ENCODE measurements around the gene TP53BP2.
"Not testable (repeated sequence)": the region's sequence is repeated elsewhere in the genome, so short reads cannot be mapped to it uniquely, and the experiment has no call there.

The TP53BP2 gene

GRCh38 chr1:223845810-223846682 lies at the start of gene TP53BP2:
Gene TP53BP2 (minus strand): TSS chr1:223845947. CDS start chr1:223845680, 267 bp downstream.
- DNase-seq (ENCODE audit: low read depth) = peak; percentile 88

GRCh38 chr1:223890494-223890893 lies 44.7 kb upstream of the TP53BP2 start:
- DNase-seq (ENCODE audit: low read depth) = not testable (repeated sequence)

GRCh38 chr1:223889319-223889718 lies 43.6 kb upstream of the TP53BP2 start:
- not testable (repeated sequence) for DNase-seq (ENCODE audit: low read depth)

GRCh38 chr1:223887747-223888418 lies 42.1 kb upstream of the TP53BP2 start:
- peak; percentile 98 for DNase-seq (ENCODE audit: low read depth)

GRCh38 chr1:223886516-223886921 lies 40.8 kb upstream of the TP53BP2 start:
- DNase-seq (ENCODE audit: low read depth) = no peak

GRCh38 chr1:223885614-223886013 lies 39.9 kb upstream of the TP53BP2 start:
- DNase-seq (ENCODE audit: low read depth) = no peak

GRCh38 chr1:223878598-223879325 lies 33.0 kb upstream of the TP53BP2 start:
- no peak for DNase-seq (ENCODE audit: low read depth)

GRCh38 chr1:223877804-223878203 lies 32.1 kb upstream of the TP53BP2 start:
- DNase-seq (ENCODE audit: low read depth) = no peak

- no peak for DNase-seq (ENCODE audit: low read depth)
Observed at GRCh38 chr1:223876590-223876989, 30.8 kb upstream of the TP53BP2 start.

- DNase-seq (ENCODE audit: low read depth) = no peak
Observed at GRCh38 chr1:223873044-223873443, 27.3 kb upstream of the TP53BP2 start.

- DNase-seq (ENCODE audit: low read depth) = no peak
Observed at GRCh38 chr1:223872308-223872901, 26.7 kb upstream of the TP53BP2 start.

GRCh38 chr1:223870617-223871574 lies 25.1 kb upstream of the TP53BP2 start:
- DNase-seq (ENCODE audit: low read depth) = no peak

GRCh38 chr1:223864599-223865368 lies 19.0 kb upstream of the TP53BP2 start:
- DNase-seq (ENCODE audit: low read depth) = not testable (repeated sequence)

GRCh38 chr1:223864084-223864483 lies 18.3 kb upstream of the TP53BP2 start:
- no peak for DNase-seq (ENCODE audit: low read depth)

- no peak for DNase-seq (ENCODE audit: low read depth)
Observed at GRCh38 chr1:223861904-223862303, 16.2 kb upstream of the TP53BP2 start.

GRCh38 chr1:223860051-223860622 lies 14.4 kb upstream of the TP53BP2 start:
- no peak for DNase-seq (ENCODE audit: low read depth)

GRCh38 chr1:223859058-223859457 lies 13.3 kb upstream of the TP53BP2 start:
- DNase-seq (ENCODE audit: low read depth) = no peak

GRCh38 chr1:223856386-223856785 lies 10.6 kb upstream of the TP53BP2 start:
- DNase-seq (ENCODE audit: low read depth) = no peak

GRCh38 chr1:223853748-223854147 lies 8.0 kb upstream of the TP53BP2 start:
- DNase-seq (ENCODE audit: low read depth) = no peak

- DNase-seq (ENCODE audit: low read depth) = peak; percentile 24
Observed at GRCh38 chr1:223853275-223853674, 7.5 kb upstream of the TP53BP2 start.
